GM23338 (cell line): ENCODE results near the gene PCBP3. TPM values are rescaled to one million over a fixed set of nuclear protein-coding genes. Genes with fewer than 3 reads are reported as not detected.

Source experiments
- ATAC-seq: fragments of 200-7000 bp; cut with Tn5 transposase; 3 replicates; pipeline ENCODE4 v1.9.1; 2020
- DNase-seq: peaks from one replicate; pipeline ENCODE4 v3.0.0-alpha.2; 2015; ENCODE audit warnings: low spot score
- H2AFZ ChIP-seq: fragments of 200-600 bp; sonication (generic); 2 replicates; pipeline ENCODE4 v1.8.0; 2016; ENCODE audit warnings: antibody characterized with exemption, mild to moderate bottlenecking, moderate library complexity
- H3F3A ChIP-seq: fragments of 200-600 bp; sonication (generic); replicated peaks from 2 replicates; pipeline ENCODE4 v1.8.0; 2017; ENCODE audit warnings: antibody characterized with exemption, mixed run types, low read depth
- H3K27ac ChIP-seq: fragments of 200-600 bp; sonication (generic); 2 replicates; pipeline ENCODE4 v1.6.1; 2016; ENCODE audit warnings: low read depth
- H3K27me3 ChIP-seq: fragments of 200-600 bp; sonication (generic); 2 replicates; pipeline ENCODE4 v1.8.0; 2016; ENCODE audit warnings: mild to moderate bottlenecking, mixed run types, moderate library complexity; ENCODE audit not compliant: insufficient read depth
- H3K36me3 ChIP-seq: fragments of 200-600 bp; sonication (generic); 2 replicates; pipeline ENCODE4 v1.8.0; 2016; ENCODE audit warnings: mild to moderate bottlenecking; ENCODE audit not compliant: insufficient read depth
- H3K4me1 ChIP-seq: fragments of 200-600 bp; sonication (generic); 2 replicates; pipeline ENCODE4 v1.8.0; 2016; ENCODE audit warnings: mild to moderate bottlenecking, moderate library complexity; ENCODE audit not compliant: insufficient read depth
- H3K4me2 ChIP-seq: fragments of 200-600 bp; sonication (generic); 2 replicates; pipeline ENCODE4 v1.7.1; 2017; ENCODE audit warnings: mixed run types
- H3K4me3 ChIP-seq: fragments of 200-600 bp; sonication (generic); 2 replicates; pipeline ENCODE4 v1.6.1; 2016; ENCODE audit warnings: mixed run types
- H3K79me2 ChIP-seq: fragments of 200-600 bp; sonication (generic); replicated peaks from 2 replicates; pipeline ENCODE4 v1.8.0; 2017; ENCODE audit warnings: mild to moderate bottlenecking; ENCODE audit not compliant: insufficient read depth
- H3K9me2 ChIP-seq: fragments of 200-600 bp; sonication (generic); 2 replicates; pipeline ENCODE4 v1.8.0; 2017; ENCODE audit not compliant: insufficient read depth
- H4K20me1 ChIP-seq: fragments of 200-600 bp; sonication (generic); replicated peaks from 2 replicates; pipeline ENCODE4 v1.8.0; 2017; ENCODE audit warnings: mild to moderate bottlenecking; ENCODE audit not compliant: insufficient read depth
- H3K27ac Mint-ChIP-seq: 2 replicates; pipeline ENCODE4 v1.8.0; 2020; ENCODE audit warnings: inconsistent platforms, mild to moderate bottlenecking, moderate library complexity, mixed read lengths
- H3K27me3 Mint-ChIP-seq: 3 replicates; pipeline ENCODE4 v1.8.0; 2022; ENCODE audit warnings: low read depth, mild to moderate bottlenecking, moderate library complexity, mixed read lengths, inconsistent platforms; ENCODE audit not compliant: insufficient read depth, poor library complexity
- H3K36me3 Mint-ChIP-seq: 3 replicates; pipeline ENCODE4 v1.8.0; 2021; ENCODE audit warnings: low read depth, mild to moderate bottlenecking, inconsistent platforms, moderate library complexity, mixed read lengths
- H3K4me1 Mint-ChIP-seq: 3 replicates; pipeline ENCODE4 v1.8.0; 2020; ENCODE audit warnings: mild to moderate bottlenecking, inconsistent platforms, mixed read lengths
- H3K4me3 Mint-ChIP-seq: 3 replicates; pipeline ENCODE4 v1.8.0; 2021; ENCODE audit warnings: moderate library complexity, mild to moderate bottlenecking, inconsistent platforms, mixed read lengths
- H3K9me3 Mint-ChIP-seq: 3 replicates; pipeline ENCODE4 v1.8.0; 2020; ENCODE audit warnings: moderate library complexity, mild to moderate bottlenecking, inconsistent platforms, mixed read lengths
- CREB1 ChIP-seq: fragments of 250-450 bp; sonication (Bioruptor Pico); IDR thresholded peaks from 2 replicates; pipeline ENCODE4 v1.5.0; 2020; ENCODE audit warnings: low read depth, mild to moderate bottlenecking, moderate library complexity
- EZH2phosphoT487 ChIP-seq: fragments of 200-600 bp; sonication (generic); IDR thresholded peaks from one replicate; pipeline ENCODE4 v1.8.1; 2018; ENCODE audit warnings: antibody characterized with exemption; ENCODE audit not compliant: unreplicated experiment
- POLR2AphosphoS5 ChIP-seq: IDR thresholded peaks from 2 replicates; pipeline ENCODE4 v1.6.1; 2016; ENCODE audit warnings: antibody characterized with exemption, low read depth
- ZNF114 ChIP-seq: fragments of 250-450 bp; sonication (Bioruptor Pico); IDR thresholded peaks from 2 replicates; pipeline ENCODE4 v1.5.0; 2020; ENCODE audit warnings: mild to moderate bottlenecking, moderate library complexity
- ZNF462 ChIP-seq: fragments of 250-450 bp; sonication (Bioruptor Pico); IDR thresholded peaks from 2 replicates; pipeline ENCODE4 v1.5.0; 2020; ENCODE audit warnings: mild to moderate bottlenecking, moderate library complexity
- polyA plus RNA-seq: library from polyadenylated mRNA; unstranded; fragments of >200 nt; fragmentation: Nextera tagmentation; extraction: Ambion mirVana; gene quantifications from 2 replicates; pipeline ENCODE4 v1.2.1, GENCODE V29; 2016
- total RNA-seq: library from RNA; depleted of rRNA; stranded (reverse); fragments of >200 nt; shearing (Covaris generic); gene quantifications from 2 replicates; pipeline ENCODE4 v1.2.3, GENCODE V29; 2014
- TF ChIP-seq, protein P1 (sequence below): IDR thresholded peaks from one replicate; pipeline ENCODE4 v1.6.1; 2018; ENCODE audit warnings: antibody characterized with exemption; ENCODE audit not compliant: unreplicated experiment
- TF ChIP-seq, protein P2 (sequence below): IDR thresholded peaks from 2 replicates; pipeline ENCODE4 v1.6.1; 2016; ENCODE audit warnings: antibody characterized with exemption
- TF ChIP-seq, protein P3 (sequence below), 2 experiments: fragments of 200-600 bp in 1 of 2; sonication (generic) in 1 of 2; conservative IDR thresholded peaks; 2 replicates each; pipeline versions ENCODE4 v1.5.1 to v1.6.1; 2016 to 2017; ENCODE audit warnings: antibody characterized with exemption in 2 of 2, low read depth in 2 of 2, mild to moderate bottlenecking in 2 of 2, moderate library complexity in 1 of 2

The PCBP3 gene
- total and polyA plus RNA-seq, 2 experiments from 2014 or later = 7.1 to 9.1 TPM

GRCh38 chr21:45867041-45867666 lies 223.6 kb downstream of the PCBP3 start (continued):
- TF ChIP-seq, protein P1, sequence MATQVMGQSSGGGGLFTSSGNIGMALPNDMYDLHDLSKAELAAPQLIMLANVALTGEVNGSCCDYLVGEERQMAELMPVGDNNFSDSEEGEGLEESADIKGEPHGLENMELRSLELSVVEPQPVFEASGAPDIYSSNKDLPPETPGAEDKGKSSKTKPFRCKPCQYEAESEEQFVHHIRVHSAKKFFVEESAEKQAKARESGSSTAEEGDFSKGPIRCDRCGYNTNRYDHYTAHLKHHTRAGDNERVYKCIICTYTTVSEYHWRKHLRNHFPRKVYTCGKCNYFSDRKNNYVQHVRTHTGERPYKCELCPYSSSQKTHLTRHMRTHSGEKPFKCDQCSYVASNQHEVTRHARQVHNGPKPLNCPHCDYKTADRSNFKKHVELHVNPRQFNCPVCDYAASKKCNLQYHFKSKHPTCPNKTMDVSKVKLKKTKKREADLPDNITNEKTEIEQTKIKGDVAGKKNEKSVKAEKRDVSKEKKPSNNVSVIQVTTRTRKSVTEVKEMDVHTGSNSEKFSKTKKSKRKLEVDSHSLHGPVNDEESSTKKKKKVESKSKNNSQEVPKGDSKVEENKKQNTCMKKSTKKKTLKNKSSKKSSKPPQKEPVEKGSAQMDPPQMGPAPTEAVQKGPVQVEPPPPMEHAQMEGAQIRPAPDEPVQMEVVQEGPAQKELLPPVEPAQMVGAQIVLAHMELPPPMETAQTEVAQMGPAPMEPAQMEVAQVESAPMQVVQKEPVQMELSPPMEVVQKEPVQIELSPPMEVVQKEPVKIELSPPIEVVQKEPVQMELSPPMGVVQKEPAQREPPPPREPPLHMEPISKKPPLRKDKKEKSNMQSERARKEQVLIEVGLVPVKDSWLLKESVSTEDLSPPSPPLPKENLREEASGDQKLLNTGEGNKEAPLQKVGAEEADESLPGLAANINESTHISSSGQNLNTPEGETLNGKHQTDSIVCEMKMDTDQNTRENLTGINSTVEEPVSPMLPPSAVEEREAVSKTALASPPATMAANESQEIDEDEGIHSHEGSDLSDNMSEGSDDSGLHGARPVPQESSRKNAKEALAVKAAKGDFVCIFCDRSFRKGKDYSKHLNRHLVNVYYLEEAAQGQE = no peak
- no peak for TF ChIP-seq POLR2AphosphoS5
- TF ChIP-seq CREB1 = no peak

DNA sequence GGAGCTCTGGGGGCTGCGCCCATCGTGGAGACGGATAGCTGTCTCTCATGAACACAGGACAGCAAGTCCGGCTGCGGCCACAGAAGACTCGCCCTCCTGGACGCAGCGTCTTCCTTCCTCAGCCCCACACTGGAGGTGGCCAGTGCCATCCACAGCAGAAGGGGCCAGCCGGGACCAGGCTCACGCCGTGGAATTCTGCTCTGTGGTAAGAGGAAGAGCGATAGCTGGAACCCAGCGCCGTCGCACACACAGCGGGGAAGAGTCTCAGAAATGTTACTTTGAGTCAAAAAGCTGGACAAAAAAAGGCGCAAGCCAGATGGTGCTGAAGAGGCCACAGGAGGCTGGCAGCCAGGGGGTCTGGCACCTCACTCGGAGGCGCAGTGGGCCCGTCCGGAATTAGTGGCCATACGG lies 224.2 kb downstream of the PCBP3 start:
- H3K4me3 Mint-ChIP-seq = no peak overlapping the region
- no peak overlapping the region; the same call in 1 of the 2 replicates for H3K27ac Mint-ChIP-seq
- TF ChIP-seq ZNF462 (CRISPR knock-in tag) (no peak), EZH2phosphoT487 (no peak), ZNF114 (CRISPR knock-in tag) (no peak)
- TF ChIP-seq, protein P2, sequence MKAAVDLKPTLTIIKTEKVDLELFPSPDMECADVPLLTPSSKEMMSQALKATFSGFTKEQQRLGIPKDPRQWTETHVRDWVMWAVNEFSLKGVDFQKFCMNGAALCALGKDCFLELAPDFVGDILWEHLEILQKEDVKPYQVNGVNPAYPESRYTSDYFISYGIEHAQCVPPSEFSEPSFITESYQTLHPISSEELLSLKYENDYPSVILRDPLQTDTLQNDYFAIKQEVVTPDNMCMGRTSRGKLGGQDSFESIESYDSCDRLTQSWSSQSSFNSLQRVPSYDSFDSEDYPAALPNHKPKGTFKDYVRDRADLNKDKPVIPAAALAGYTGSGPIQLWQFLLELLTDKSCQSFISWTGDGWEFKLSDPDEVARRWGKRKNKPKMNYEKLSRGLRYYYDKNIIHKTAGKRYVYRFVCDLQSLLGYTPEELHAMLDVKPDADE = no peak
- TF ChIP-seq, protein P1 = no peak
- TF ChIP-seq, protein P3, sequence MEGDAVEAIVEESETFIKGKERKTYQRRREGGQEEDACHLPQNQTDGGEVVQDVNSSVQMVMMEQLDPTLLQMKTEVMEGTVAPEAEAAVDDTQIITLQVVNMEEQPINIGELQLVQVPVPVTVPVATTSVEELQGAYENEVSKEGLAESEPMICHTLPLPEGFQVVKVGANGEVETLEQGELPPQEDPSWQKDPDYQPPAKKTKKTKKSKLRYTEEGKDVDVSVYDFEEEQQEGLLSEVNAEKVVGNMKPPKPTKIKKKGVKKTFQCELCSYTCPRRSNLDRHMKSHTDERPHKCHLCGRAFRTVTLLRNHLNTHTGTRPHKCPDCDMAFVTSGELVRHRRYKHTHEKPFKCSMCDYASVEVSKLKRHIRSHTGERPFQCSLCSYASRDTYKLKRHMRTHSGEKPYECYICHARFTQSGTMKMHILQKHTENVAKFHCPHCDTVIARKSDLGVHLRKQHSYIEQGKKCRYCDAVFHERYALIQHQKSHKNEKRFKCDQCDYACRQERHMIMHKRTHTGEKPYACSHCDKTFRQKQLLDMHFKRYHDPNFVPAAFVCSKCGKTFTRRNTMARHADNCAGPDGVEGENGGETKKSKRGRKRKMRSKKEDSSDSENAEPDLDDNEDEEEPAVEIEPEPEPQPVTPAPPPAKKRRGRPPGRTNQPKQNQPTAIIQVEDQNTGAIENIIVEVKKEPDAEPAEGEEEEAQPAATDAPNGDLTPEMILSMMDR (conservative IDR thresholded peaks at IDR 0.05; ENCODE audit: low read depth in 2 of 2) = no peak

More for the DNA sequence above, 224.2 kb downstream of the PCBP3 start:
- Histone ChIP-seq H3K27ac (no peak overlapping the region), H4K20me1 (no peaks in the 10 kb centered on the region), H3K4me2 (no peak overlapping the region), H3K4me3 (no peak overlapping the region), H3K4me1 (no peaks in the 10 kb centered on the region), H3K9me2 (no peaks in the 10 kb centered on the region), H3F3A (no peaks in the 10 kb centered on the region), H2AFZ (no peak overlapping the region), H3K79me2 (no peaks in the 10 kb centered on the region), H3K27me3 (no peaks in the 10 kb centered on the region), H3K36me3 (no peaks in the 10 kb centered on the region)
- Mint-ChIP-seq H3K27me3 (peaks cover 12% of the 10 kb centered on the region), H3K36me3 (no peaks in the 10 kb centered on the region), H3K9me3 (no peaks in the 10 kb centered on the region), H3K4me1 (no peaks in the 10 kb centered on the region; the same call in 2 of the 3 replicates)
- DNase-seq (no peak), ATAC-seq (no peak)
